ENCODE data around the gene ZNF816. TPM values are rescaled to one million over a fixed set of nuclear protein-coding genes. Genes with fewer than 3 reads are reported as not detected.
"Not testable (repeated sequence)": the region's sequence is repeated elsewhere in the genome, so short reads cannot be mapped to it uniquely, and the experiment has no call there.

The ZNF816 gene
- total RNA-seq, 1 donor from 2014 or later: 2.5 TPM

GRCh38 chr19:52923778-52924593, 38.7 kb downstream of the ZNF816 start:
- no peak for DNase-seq (ENCODE audit: low read depth)
- H3K4me3 ChIP-seq (ENCODE audit: low read depth, low read length): peak overlapping the region; percentile 90
- TF ChIP-seq, protein P1, sequence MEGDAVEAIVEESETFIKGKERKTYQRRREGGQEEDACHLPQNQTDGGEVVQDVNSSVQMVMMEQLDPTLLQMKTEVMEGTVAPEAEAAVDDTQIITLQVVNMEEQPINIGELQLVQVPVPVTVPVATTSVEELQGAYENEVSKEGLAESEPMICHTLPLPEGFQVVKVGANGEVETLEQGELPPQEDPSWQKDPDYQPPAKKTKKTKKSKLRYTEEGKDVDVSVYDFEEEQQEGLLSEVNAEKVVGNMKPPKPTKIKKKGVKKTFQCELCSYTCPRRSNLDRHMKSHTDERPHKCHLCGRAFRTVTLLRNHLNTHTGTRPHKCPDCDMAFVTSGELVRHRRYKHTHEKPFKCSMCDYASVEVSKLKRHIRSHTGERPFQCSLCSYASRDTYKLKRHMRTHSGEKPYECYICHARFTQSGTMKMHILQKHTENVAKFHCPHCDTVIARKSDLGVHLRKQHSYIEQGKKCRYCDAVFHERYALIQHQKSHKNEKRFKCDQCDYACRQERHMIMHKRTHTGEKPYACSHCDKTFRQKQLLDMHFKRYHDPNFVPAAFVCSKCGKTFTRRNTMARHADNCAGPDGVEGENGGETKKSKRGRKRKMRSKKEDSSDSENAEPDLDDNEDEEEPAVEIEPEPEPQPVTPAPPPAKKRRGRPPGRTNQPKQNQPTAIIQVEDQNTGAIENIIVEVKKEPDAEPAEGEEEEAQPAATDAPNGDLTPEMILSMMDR (conservative IDR thresholded peaks at IDR 0.05; ENCODE audit: low read depth, low read length): no peak

GRCh38 chr19:52922841-52923777, 39.6 kb downstream of the ZNF816 start, which contains the start of gene ZNF888:
TSS of gene ZNF888 (minus strand) at chr19:52923428. CDS start at chr19:52917873, 5,555 bp downstream.
- peak within 1 kb of the TSS; percentile 90 for H3K4me3 ChIP-seq (ENCODE audit: low read depth, low read length)
- no peak for DNase-seq (ENCODE audit: low read depth)
- TF ChIP-seq, protein P1 (conservative IDR thresholded peaks at IDR 0.05; ENCODE audit: low read depth, low read length): no peak

GRCh38 chr19:52917531-52917930, 45.1 kb downstream of the ZNF816 start:
- DNase-seq (ENCODE audit: low read depth): no peak
- TF ChIP-seq, protein P1 (conservative IDR thresholded peaks at IDR 0.05; ENCODE audit: low read depth, low read length): no peak
- no peak overlapping the region for H3K4me3 ChIP-seq (ENCODE audit: low read depth, low read length)

DNA sequence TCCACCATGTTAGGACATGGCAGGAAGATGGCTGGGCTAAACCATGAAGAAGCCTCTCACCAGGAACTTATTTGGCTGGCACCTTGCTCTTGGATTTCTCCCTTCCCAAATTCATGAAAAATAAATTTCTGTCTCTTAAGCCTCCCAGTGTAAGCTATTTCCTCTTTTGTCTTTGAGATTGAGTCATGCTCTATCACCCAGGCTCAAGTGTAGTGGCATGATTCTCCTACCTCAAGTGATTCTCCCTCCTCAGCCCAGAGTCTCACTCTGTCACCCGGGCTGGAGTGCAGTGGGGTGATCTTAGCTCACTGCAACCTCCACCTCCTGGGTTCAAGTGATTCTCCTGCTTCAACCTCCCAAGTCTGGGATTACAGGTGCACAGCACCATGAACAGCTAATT, 52.0 kb downstream of the ZNF816 start:
- no peak for DNase-seq (ENCODE audit: low read depth)
- TF ChIP-seq, protein P1 (conservative IDR thresholded peaks at IDR 0.05; ENCODE audit: low read depth, low read length): no peak
- H3K4me3 ChIP-seq (ENCODE audit: low read depth, low read length): no peak overlapping the region

DNA sequence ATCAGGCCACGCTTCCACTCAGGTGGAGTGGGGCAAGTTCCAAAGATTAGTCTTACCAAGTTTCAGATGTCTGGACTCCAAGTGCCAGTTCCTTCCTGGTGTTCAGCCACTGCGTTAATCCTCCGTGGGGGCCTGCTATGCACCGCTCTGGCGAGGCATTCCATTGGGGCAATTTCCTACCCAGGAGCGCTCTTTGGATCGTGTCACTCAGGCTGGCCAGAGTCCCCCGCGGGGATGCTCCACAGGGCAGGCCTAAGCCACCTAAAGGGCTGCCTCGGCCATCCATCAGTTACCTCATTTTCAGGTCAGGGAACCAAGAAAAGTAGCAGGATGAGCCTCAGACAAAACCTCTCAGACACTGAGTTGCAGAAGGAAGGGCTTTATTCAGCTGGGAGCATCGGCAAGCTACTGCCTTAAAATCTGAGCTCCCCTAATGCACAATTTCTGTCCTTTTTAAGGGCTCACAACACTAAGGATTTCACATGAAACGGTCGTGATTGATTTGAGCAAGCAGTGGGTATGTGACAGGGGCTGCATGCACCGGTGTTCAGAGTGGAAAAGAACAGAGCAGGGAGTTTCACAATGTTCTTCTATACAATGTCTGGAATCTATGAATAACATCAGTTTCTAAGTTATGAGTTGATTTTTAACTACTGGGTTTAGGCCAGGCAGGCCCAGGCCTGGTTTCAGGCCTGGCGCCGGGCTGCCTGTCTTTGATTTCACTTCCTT, 58.5 kb downstream of the ZNF816 start:
- H3K4me3 ChIP-seq (ENCODE audit: low read depth, low read length); DNase-seq (ENCODE audit: low read depth): not testable (repeated sequence)

DNA sequence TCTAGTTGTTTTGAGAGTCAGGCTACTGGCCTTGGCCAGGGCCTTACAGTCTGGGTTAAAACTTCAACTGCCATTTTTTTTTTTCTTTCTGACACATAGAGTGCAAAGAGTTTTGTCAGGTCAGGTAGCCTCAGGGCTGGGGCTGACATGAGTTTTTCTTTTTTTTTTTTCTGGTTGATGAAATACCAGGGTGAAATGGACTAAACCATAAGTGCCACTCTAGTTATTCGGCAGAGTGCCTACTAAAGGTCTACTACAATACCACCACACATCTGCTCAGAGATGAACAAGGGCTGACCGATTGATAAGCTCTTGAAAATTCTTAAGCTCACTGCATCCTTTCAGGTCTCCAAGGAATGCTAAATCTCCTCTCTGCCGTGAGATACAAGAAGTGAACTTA, 60.8 kb downstream of the ZNF816 start:
- no peak for DNase-seq (ENCODE audit: low read depth)
- H3K4me3 ChIP-seq (ENCODE audit: low read depth, low read length): no peak overlapping the region
- TF ChIP-seq, protein P1 (conservative IDR thresholded peaks at IDR 0.05; ENCODE audit: low read depth, low read length): no peak

Other genes starting within 250 kb of the ZNF816 start
- gene ZNF611, start 227.8 kb downstream of the ZNF816 start, total RNA-seq: 11.1 and 15.5 TPM in 2 replicates
- gene ZNF600, start 176.1 kb downstream of the ZNF816 start, total RNA-seq: 5.0 and 5.2 TPM in 2 replicates
- gene ZNF28, start 141.2 kb downstream of the ZNF816 start, total RNA-seq: 8.5 and 10.2 TPM in 2 replicates
- gene ZNF468, start 105.3 kb downstream of the ZNF816 start, total RNA-seq: 16.9 and 22.1 TPM in 2 replicates
- 4.7 and 18.9 TPM in 2 replicates for gene ZNF320, start 65.2 kb downstream of the ZNF816 start, total RNA-seq
- 5.1 and 6.3 TPM in 2 replicates for gene ZNF888, start 39.5 kb downstream of the ZNF816 start, total RNA-seq
- gene ERVV-1, start 51.0 kb upstream of the ZNF816 start, total RNA-seq: not detected in 2 replicates
- not detected in 2 replicates for gene ERVV-2, start 81.9 kb upstream of the ZNF816 start, total RNA-seq
- gene ZNF160, start 140.5 kb upstream of the ZNF816 start, total RNA-seq: 5.5 and 9.6 TPM in 2 replicates
- gene ZNF415, start 170.0 kb upstream of the ZNF816 start, total RNA-seq: 2.2 and 3.1 TPM in 2 replicates
- gene ZNF347, start 196.2 kb upstream of the ZNF816 start, total RNA-seq: 4.3 and 8.8 TPM in 2 replicates
- 2.2 and 10.8 TPM in 2 replicates for gene ZNF665, start 230.5 kb upstream of the ZNF816 start, total RNA-seq

All from epithelial cell of proximal tubule (primary cell).